ENCODE results near the gene PLPPR3. TPM values are rescaled to one million over a fixed set of nuclear protein-coding genes. Genes with fewer than 3 reads are reported as not detected.

Gene PLPPR3
- total RNA-seq, 3 donors from 2014 or later = 0.19 TPM; not detected in 2

DNA sequence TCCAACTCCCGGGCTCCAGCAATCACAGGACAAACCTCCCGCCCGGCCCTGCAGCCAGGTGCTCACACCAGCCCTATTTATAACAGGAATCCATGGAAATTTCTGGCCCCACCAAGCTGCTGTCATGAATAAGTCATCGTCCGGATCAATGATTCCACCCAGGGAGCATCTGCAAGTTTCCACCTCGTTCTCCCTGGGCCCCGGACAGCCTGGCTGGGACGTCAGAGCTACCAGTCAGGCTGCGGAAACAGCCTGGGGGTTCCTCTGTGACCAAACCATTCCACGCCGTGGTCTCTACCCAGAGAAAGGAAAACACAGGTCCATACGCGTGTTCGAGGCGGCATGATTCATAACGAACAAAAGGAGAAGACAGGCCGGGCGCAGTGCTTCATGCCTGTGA, 45.2 kb downstream of the PLPPR3 start:
- DNase-seq (no peak), ATAC-seq (no peak)
- Histone ChIP-seq H3K9me3 (no peaks in the 10 kb centered on the region), H3K36me3 (ENCODE audit: low read depth) (no peaks in the 10 kb centered on the region), H3K4me1 (ENCODE audit: low read depth) (no peaks in the 10 kb centered on the region), H3K4me3 (no peak overlapping the region)
- TF ChIP-seq, protein P1, sequence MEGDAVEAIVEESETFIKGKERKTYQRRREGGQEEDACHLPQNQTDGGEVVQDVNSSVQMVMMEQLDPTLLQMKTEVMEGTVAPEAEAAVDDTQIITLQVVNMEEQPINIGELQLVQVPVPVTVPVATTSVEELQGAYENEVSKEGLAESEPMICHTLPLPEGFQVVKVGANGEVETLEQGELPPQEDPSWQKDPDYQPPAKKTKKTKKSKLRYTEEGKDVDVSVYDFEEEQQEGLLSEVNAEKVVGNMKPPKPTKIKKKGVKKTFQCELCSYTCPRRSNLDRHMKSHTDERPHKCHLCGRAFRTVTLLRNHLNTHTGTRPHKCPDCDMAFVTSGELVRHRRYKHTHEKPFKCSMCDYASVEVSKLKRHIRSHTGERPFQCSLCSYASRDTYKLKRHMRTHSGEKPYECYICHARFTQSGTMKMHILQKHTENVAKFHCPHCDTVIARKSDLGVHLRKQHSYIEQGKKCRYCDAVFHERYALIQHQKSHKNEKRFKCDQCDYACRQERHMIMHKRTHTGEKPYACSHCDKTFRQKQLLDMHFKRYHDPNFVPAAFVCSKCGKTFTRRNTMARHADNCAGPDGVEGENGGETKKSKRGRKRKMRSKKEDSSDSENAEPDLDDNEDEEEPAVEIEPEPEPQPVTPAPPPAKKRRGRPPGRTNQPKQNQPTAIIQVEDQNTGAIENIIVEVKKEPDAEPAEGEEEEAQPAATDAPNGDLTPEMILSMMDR (IDR thresholded peaks at IDR 0.05) = no peak
- intact Hi-C loops (cut with DNase I, micrococcal nuclease) = no loop called here

DNA sequence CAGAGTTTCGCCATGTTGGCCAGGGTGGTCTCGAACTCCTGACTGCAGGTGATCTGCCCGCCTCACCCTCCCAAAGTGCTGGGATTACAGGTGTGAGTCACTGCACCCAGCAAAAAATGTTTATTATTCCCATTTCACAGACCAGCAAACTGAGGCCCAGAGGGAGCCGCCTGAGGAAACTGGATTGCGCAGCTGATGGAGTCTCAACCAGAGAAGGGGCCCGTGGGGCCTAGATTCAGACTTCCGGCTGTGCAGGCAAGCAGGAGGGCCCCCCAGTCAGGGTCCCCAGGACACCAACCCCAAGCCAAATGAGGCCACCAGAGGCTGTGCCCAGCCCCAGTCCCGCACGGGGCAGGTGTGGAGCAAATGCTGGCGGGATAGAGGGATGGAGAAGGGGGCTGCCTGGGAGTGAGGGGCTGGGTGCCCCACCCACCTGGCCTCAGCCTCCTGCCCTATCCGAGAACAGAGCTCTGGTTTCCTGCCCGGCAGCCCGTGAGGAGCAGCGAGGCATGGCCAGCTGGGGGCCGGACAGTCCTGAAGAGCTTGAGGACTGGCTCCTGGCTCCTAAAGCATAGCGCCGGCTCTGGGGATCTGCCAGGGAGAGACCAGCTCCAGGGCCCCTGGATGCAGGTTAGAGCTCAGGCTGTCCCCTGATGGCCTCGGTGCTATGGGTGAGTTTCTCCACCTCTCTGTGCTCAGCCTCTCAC, 48.9 kb downstream of the PLPPR3 start:
- no peak overlapping the region for H3K4me3 ChIP-seq
- intact Hi-C loops (cut with DNase I, micrococcal nuclease) = loop anchor here in 1 of 2 donors (5.0 kb wide), 1 partner anchor 144 kb away; the partner anchor contains the start of gene KISS1R
- ATAC-seq (no peak), DNase-seq (no peak)
- TF ChIP-seq, protein P1 (IDR thresholded peaks at IDR 0.05) = no peak
- no peaks in the 10 kb centered on the region for H3K9me3 ChIP-seq
- H3K4me1 ChIP-seq (ENCODE audit: low read depth) = no peaks in the 10 kb centered on the region
- no peaks in the 10 kb centered on the region for H3K36me3 ChIP-seq (ENCODE audit: low read depth)

DNA sequence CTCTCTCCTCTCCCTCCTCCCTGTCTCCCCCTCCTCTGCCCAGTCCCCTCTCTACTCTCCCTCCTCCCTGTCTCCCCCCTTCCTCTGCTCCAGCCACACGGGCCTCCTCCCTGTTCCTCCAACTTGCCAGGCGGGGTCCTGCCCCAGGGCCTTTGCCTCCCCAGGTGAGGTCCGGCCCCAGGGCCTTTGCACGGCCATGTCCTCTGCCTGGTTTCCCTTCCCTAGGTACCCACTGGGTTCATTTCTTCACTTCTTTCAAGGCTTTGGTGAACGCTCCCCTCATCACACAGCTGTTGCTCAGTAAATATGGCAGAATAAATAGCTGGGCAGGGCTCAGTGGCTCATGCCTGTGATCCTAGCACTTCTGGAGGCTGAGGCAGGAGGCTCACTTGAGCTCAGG, 49.7 kb downstream of the PLPPR3 start:
- H3K4me3 ChIP-seq = no peak overlapping the region
- DNase-seq (no peak), ATAC-seq (no peak)
- TF ChIP-seq, protein P1 (IDR thresholded peaks at IDR 0.05) = no peak
- no peaks in the 10 kb centered on the region for H3K36me3 ChIP-seq (ENCODE audit: low read depth)
- no peaks in the 10 kb centered on the region for H3K9me3 ChIP-seq
- intact Hi-C loops (cut with DNase I, micrococcal nuclease) = loop anchor here in 1 of 2 donors (5.0 kb wide), 1 partner anchor 145 kb away; the partner anchor contains the start of gene KISS1R
- H3K4me1 ChIP-seq (ENCODE audit: low read depth) = no peaks in the 10 kb centered on the region

DNA sequence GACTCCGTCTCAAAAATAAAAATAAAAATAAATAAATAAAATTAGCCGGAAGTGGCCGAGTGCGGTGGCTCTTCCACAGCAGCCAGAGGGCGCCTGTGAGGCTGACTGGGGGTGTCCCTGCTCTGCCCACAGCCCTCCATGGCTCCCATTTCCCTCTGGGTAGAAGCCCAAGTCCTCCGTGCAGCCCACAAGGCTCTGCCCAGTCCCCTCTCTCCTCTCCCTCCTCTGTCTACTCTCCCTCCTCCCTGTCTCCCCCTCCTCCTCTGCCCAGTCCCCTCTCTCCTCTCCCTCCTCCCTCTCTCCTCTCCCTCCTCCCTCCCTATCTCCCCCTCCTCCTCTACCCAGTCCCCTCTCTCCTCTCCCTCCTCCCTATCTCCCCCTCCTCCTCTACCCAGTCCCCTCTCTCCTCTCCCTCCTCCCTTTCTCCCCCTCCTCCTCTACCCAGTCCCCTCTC, 50.4 kb downstream of the PLPPR3 start:
- Histone ChIP-seq H3K4me1 (ENCODE audit: low read depth) (no peaks in the 10 kb centered on the region), H3K9me3 (no peaks in the 10 kb centered on the region), H3K36me3 (ENCODE audit: low read depth) (no peaks in the 10 kb centered on the region), H3K4me3 (no peak overlapping the region)
- TF ChIP-seq, protein P1 (IDR thresholded peaks at IDR 0.05) = peak; percentile 18
- ATAC-seq (peak; percentile 21), DNase-seq (peak in 1 of 3 donors; percentile 49)
- intact Hi-C loops (cut with DNase I, micrococcal nuclease) = loop anchor here in 1 of 2 donors (5.0 kb wide), 1 partner anchor 146 kb away; the partner anchor contains the start of gene KISS1R

DNA sequence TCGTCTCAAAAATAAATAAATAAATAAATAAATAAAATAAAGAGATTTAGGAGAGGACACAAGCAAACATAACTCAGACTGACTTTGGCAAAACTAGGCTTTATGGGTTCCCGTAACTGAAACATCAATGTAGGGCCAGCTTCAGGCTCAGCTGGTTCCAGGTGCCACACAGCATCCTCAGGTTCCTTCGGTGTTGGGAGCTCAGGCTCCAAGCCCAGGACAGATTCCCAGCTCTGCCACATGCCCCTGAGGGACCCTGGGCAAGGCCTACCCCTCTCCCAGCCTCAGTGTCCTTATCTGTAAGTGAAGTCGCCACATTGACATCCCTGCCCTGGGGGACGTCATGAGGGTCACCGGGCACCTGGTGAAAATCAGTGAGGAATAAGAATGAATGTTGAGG, 52.1 kb downstream of the PLPPR3 start:
- DNase-seq (no peak), ATAC-seq (no peak)
- Histone ChIP-seq H3K4me1 (ENCODE audit: low read depth) (no peaks in the 10 kb centered on the region), H3K36me3 (ENCODE audit: low read depth) (no peaks in the 10 kb centered on the region), H3K9me3 (no peaks in the 10 kb centered on the region), H3K4me3 (no peak overlapping the region)
- TF ChIP-seq, protein P1 (IDR thresholded peaks at IDR 0.05) = no peak
- intact Hi-C loops (cut with DNase I, micrococcal nuclease) = loop anchor here in 1 of 2 donors (5.0 kb wide), 1 partner anchor 148 kb away; the partner anchor contains the start of gene KISS1R

Measured in mucosa of descending colon (tissue), 3 donors.